ENCODE measurements around the gene AGO4. TPM values are rescaled to one million over a fixed set of nuclear protein-coding genes. Genes with fewer than 3 reads are reported as not detected.

Gene AGO4
- total and polyA plus RNA-seq, 2 of the 4 experiments (the other 2 are of a cell fraction) = 8.2 to 9.2 TPM

GRCh38 chr1:35851132-35851869, 43.5 kb downstream of the AGO4 start:
- ChIA-PET CTCF (interaction anchor here (0.9 kb wide), 1 partner anchor 17 kb away, joined by 4 read pairs; no protein-coding TSS in a partner anchor), POLR2A (ENCODE audit: unreplicated experiment) (no interaction called here)
- intact Hi-C loops (cut with micrococcal nuclease) = no loop called here

More at GRCh38 chr1:35851132-35851869, 43.5 kb downstream of the AGO4 start:
- Histone ChIP-seq H3K27ac (ENCODE audit: insufficient read depth, low read length) (no peak overlapping the region; the same call in 1 of the 2 replicates), H3K9me3 (ENCODE audit: control insufficient read depth, insufficient read depth, low read length) (no peaks in the 10 kb centered on the region), H3K4ac (ENCODE audit: low read depth, low read length) (no peak overlapping the region), H4K5ac (ENCODE audit: low read depth, low read length) (no peak overlapping the region), H4K91ac (ENCODE audit: insufficient read depth, low read depth, low read length) (no peak overlapping the region), H3K27me3 (ENCODE audit: control insufficient read depth, insufficient read depth, low read length) (no peaks in the 10 kb centered on the region), H4K20me1 (ENCODE audit: insufficient read depth, low read length) (no peaks in the 10 kb centered on the region), H3K79me1 (ENCODE audit: low read depth in 1 of 2, low read length in 2 of 2) (no peaks in the 10 kb centered on the region), H3K9me1 (ENCODE audit: insufficient read depth, low read length) (no peaks in the 10 kb centered on the region), H3K14ac (replicated peaks; ENCODE audit: low read depth, low read length) (no peak overlapping the region), H2AFZ (replicated peaks; ENCODE audit: low read length, poor library complexity) (no peak overlapping the region), H2BK15ac (ENCODE audit: low read depth, low read length) (no peak overlapping the region), H3K23ac (ENCODE audit: low read depth, low read length) (no peak overlapping the region), H3K4me2 (ENCODE audit: low read depth, low read length) (peak overlapping the region; percentile 59), H3K4me1 (ENCODE audit: control insufficient read depth, insufficient read depth, low read length) (peaks cover 5% of the 10 kb centered on the region), H2BK20ac (ENCODE audit: low read depth, low read length) (no peak overlapping the region), H3K4me3 (ENCODE audit: insufficient read depth, low read depth, low read length) (no peak overlapping the region), H2AK9ac (replicated peaks; ENCODE audit: low read depth, low read length, poor library complexity) (no peak overlapping the region), H2BK120ac (ENCODE audit: low read depth, low read length) (no peak overlapping the region), H3K18ac (ENCODE audit: low read depth, low read length) (no peak overlapping the region), H3K36me3 (ENCODE audit: control insufficient read depth, insufficient read depth, low read length) (peaks cover 10% of the 10 kb centered on the region), H2BK5ac (ENCODE audit: low read depth, low read length, poor library complexity, severe bottlenecking) (no peak overlapping the region), H3K56ac (ENCODE audit: extremely low read depth, insufficient read depth, low read length) (no peak overlapping the region), H2AK5ac (ENCODE audit: low read depth, low read length) (no peak overlapping the region), H3K9ac (ENCODE audit: low read depth, low read length) (no peak overlapping the region), H4K8ac (ENCODE audit: low read depth in 2 of 2, low read length in 2 of 2) (no peak overlapping the region)
- in situ Hi-C loops (cut with MboI; ENCODE audit: low sequenced_read_pairs) (no loop called here), dilution Hi-C loops (cut with HindIII; ENCODE audit: low sequenced_read_pairs, unreplicated experiment) (no loop called here)
- TF ChIP-seq MAZ (IDR thresholded peaks at IDR 0.05; ENCODE audit: borderline replicate concordance, low read depth, low read length) (no peak), BHLHE40 (IDR thresholded peaks at IDR 0.05; ENCODE audit: low read depth, low read length) (no peak), SMC3 (IDR thresholded peaks at IDR 0.05; ENCODE audit: low read depth, low read length) (no peak)
- ATAC-seq (ENCODE audit: low read depth) = peak; percentile 83
- BruUV-seq (replicated peaks) = no TSS peak
- DNase-seq = peak; percentile 74
- no CpG with 5 or more reads among the region's 3 CpGs for WGBS, 2 experiments (ENCODE audit: extremely low coverage in 2 of 2, insufficient read length in 1 of 2)

All from IMR-90 (cell line).